ENCODE data around the gene ZP1. TPM values are rescaled to one million over a fixed set of nuclear protein-coding genes. Genes with fewer than 3 reads are reported as not detected.

ZP1 gene
- total RNA-seq, 1 experiment from 2014 or later, result not detected

DNA sequence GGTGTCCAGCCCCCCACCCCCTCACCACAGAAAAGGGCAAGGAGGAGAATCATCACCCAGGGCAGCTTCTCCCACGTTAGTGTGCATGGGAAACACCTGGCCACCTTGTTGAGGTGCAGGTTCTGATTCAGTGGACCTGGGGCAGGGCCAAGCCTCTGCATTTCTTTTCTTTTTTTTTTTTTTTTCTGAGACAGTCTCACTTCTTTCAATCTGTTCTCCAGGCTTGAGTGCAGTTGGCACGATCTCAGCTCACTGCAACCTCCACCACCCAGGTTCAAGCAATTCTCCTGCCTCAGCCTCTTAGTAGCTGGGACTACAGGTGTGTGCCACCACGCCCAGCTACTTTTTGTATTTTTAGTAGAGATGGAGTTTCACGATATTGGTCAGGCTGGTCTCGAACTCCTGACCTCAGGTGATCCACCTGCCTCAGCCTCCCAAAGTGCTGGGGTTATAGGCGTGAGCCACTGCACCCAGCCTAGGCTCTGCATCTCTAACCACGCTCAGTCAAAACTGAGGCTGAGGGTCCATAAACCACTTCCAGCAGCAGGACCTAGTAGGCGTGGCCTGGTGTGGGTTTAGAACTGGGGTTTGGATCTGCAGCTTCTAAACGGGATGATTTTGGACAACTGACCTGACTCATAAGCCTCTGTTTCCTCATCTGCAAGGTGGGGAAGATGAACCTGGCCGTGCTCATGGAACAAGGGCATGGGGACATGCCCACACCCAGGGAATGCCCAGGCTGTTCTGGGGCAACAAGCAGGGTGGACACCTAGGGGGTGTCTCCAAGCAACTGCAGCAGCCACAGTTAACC, 734 bp downstream of the ZP1 start:
- DNase-seq (ENCODE audit: low spot score), result no peak

DNA sequence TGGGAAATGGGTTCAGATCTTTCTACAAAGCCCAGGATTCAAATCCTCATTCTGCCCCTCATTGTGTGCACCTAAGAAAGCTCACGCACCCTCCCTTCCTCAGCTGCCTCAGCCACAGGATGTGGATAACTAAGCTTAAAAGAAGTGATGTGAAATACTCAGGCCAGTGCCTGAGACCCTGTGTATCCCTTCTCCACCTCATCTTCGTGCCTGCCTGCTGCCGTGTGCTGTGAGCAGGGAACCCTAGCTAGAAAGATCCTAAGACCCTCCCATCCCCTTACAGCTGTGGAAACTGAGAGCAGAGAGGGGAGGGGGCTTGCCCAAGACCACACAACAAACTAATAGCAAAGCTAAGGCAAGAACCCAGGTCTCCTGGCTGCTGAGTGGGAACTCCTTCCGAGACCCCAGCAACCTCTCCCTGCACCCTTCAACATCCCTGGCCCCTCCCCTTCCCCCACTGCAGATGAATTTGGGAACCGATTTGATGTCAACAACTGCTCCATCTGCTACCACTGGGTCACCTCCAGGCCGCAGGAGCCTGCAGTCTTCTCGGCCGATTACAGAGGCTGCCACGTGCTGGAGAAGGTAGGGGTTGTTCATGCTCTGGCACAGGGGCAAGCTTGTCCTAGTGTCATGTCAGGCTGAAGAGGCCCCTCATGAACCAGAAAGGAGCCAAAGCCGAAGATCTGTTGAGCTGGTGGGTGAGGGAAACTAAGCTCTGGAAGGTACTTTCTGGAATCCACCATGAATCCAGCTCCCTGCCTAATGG, 1.5 kb downstream of the ZP1 start:
- H3K36me3 Mint-ChIP-seq, result no peaks in the 10 kb centered on the region
- no peak for TF ChIP-seq KAT7 (CRISPR knock-in tag; IDR thresholded peaks at IDR 0.05; ENCODE audit: borderline replicate concordance)
- TF ChIP-seq NR3C1 (CRISPR knock-in tag; conservative IDR thresholded peaks at IDR 0.05; ENCODE audit: low read depth), result no peak
- TF ChIP-seq FOXJ3 (CRISPR knock-in tag; IDR thresholded peaks at IDR 0.05; ENCODE audit: borderline replicate concordance), result no peak
- TF ChIP-seq FOXK1 (CRISPR knock-in tag; IDR thresholded peaks at IDR 0.05), result no peak
- TF ChIP-seq, protein P1, sequence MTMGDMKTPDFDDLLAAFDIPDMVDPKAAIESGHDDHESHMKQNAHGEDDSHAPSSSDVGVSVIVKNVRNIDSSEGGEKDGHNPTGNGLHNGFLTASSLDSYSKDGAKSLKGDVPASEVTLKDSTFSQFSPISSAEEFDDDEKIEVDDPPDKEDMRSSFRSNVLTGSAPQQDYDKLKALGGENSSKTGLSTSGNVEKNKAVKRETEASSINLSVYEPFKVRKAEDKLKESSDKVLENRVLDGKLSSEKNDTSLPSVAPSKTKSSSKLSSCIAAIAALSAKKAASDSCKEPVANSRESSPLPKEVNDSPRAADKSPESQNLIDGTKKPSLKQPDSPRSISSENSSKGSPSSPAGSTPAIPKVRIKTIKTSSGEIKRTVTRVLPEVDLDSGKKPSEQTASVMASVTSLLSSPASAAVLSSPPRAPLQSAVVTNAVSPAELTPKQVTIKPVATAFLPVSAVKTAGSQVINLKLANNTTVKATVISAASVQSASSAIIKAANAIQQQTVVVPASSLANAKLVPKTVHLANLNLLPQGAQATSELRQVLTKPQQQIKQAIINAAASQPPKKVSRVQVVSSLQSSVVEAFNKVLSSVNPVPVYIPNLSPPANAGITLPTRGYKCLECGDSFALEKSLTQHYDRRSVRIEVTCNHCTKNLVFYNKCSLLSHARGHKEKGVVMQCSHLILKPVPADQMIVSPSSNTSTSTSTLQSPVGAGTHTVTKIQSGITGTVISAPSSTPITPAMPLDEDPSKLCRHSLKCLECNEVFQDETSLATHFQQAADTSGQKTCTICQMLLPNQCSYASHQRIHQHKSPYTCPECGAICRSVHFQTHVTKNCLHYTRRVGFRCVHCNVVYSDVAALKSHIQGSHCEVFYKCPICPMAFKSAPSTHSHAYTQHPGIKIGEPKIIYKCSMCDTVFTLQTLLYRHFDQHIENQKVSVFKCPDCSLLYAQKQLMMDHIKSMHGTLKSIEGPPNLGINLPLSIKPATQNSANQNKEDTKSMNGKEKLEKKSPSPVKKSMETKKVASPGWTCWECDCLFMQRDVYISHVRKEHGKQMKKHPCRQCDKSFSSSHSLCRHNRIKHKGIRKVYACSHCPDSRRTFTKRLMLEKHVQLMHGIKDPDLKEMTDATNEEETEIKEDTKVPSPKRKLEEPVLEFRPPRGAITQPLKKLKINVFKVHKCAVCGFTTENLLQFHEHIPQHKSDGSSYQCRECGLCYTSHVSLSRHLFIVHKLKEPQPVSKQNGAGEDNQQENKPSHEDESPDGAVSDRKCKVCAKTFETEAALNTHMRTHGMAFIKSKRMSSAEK (CRISPR knock-in tag; IDR thresholded peaks at IDR 0.05; ENCODE audit: borderline replicate concordance), result no peak
- no peak for TF ChIP-seq JAZF1 (CRISPR knock-in tag; IDR thresholded peaks at IDR 0.05)
- no peak for TF ChIP-seq TCF7 (CRISPR knock-in tag; IDR thresholded peaks at IDR 0.05; ENCODE audit: low read depth)
- TF ChIP-seq, protein P2, sequence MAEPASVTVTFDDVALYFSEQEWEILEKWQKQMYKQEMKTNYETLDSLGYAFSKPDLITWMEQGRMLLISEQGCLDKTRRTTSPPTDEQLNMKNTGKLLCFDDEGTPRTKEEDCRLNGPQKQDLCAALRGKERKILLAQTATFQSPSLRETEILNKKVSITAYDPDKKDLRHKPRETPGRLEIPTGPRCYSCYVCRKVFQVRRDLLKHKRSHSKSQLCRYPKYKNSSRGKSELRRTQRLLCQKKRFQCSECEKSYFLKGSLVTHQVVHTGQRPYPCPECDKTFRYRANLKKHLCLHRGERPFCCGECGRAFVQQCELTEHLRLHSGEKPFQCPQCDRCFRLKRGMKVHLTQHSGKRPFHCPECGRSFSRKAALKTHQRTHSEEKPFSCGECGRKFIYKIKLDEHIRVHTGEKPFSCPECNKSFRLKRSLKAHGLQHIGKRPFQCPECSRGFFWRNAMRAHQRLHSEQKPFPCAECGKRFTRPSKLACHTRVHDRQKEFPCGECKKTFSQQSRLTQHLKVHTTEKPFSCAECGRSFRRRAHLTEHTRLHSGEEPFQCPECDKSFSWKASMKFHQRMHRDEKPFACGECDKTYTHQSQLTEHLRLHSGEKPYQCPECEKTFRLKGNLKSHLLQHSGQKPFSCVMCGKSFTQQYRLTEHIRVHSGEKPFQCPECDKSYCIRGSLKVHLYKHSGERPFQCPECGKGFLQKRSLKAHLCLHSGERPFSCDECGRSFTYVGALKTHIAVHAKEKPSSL (CRISPR knock-in tag; conservative IDR thresholded peaks at IDR 0.05), result no peak
- no peak for TF ChIP-seq ESRRA (CRISPR knock-in tag; IDR thresholded peaks at IDR 0.05; ENCODE audit: borderline replicate concordance)
- TF ChIP-seq, protein P3, sequence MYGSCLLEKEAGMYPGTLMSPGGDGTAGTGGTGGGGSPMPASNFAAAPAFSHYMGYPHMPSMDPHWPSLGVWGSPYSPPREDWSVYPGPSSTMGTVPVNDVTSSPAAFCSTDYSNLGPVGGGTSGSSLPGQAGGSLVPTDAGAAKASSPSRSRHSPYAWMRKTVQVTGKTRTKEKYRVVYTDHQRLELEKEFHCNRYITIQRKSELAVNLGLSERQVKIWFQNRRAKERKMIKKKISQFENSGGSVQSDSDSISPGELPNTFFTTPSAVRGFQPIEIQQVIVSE (CRISPR knock-in tag; IDR thresholded peaks at IDR 0.05; ENCODE audit: borderline replicate concordance), result no peak
- no peak for TF ChIP-seq ZNF396 (CRISPR knock-in tag; IDR thresholded peaks at IDR 0.05; ENCODE audit: borderline replicate concordance)
- no peak for TF ChIP-seq NFYB (CRISPR knock-in tag; conservative IDR thresholded peaks at IDR 0.05; ENCODE audit: low read depth)
- TF ChIP-seq ZNF219 (CRISPR knock-in tag; IDR thresholded peaks at IDR 0.05; ENCODE audit: borderline replicate concordance), result no peak
- ChIA-PET CTCF (interaction anchor here (1.1 to 7.9 kb wide), 3 partner anchors 19 to 31 kb away, joined by 3 to 44 read pairs (median 13); no protein-coding TSS in a partner anchor), POLR2A (no interaction called here)
- no peak for ATAC-seq
- peaks cover 8% of the 10 kb centered on the region for H3K4me1 Mint-ChIP-seq
- no peak for DNase-seq (ENCODE audit: low spot score)
- H3K27me3 Mint-ChIP-seq (ENCODE audit: low read depth), result no peaks in the 10 kb centered on the region
- no peaks in the 10 kb centered on the region for H3K9me3 Mint-ChIP-seq
- no peak overlapping the region for H3K27ac Mint-ChIP-seq
- H3K4me3 Mint-ChIP-seq, result no peak overlapping the region

More for the DNA sequence above, 734 bp downstream of the ZP1 start:
- no peak overlapping the region for H3K4me3 Mint-ChIP-seq
- peaks cover 2% of the 10 kb centered on the region for H3K4me1 Mint-ChIP-seq
- no peaks in the 10 kb centered on the region for H3K27me3 Mint-ChIP-seq (ENCODE audit: low read depth)
- no peaks in the 10 kb centered on the region for H3K36me3 Mint-ChIP-seq
- POLR2A ChIA-PET, result interaction anchor here (0.6 to 0.7 kb wide), 3 partner anchors 69 to 907 kb away, joined by 4 read pairs; no protein-coding TSS in a partner anchor
- no peak for ATAC-seq
- no peaks in the 10 kb centered on the region for H3K9me3 Mint-ChIP-seq
- CTCF ChIA-PET, result interaction anchor here (0.5 to 7.9 kb wide), 4 partner anchors 13 to 161 kb away, joined by 4 to 44 read pairs (median 10); partner anchors contain the start of gene PTGDR2
- no peak overlapping the region for H3K27ac Mint-ChIP-seq
- TF ChIP-seq ZNF416 (CRISPR knock-in tag; IDR thresholded peaks at IDR 0.05) (no peak), IRF2 (CRISPR knock-in tag; IDR thresholded peaks at IDR 0.05; ENCODE audit: borderline replicate concordance, low read depth) (no peak), NR3C1 (CRISPR knock-in tag; conservative IDR thresholded peaks at IDR 0.05; ENCODE audit: low read depth) (no peak), GTF2I (CRISPR knock-in tag; conservative IDR thresholded peaks at IDR 0.05) (no peak), ETV6 (CRISPR knock-in tag; IDR thresholded peaks at IDR 0.05) (no peak), NFE2L1 (CRISPR knock-in tag; IDR thresholded peaks at IDR 0.05) (no peak)
- TF ChIP-seq, protein P4, sequence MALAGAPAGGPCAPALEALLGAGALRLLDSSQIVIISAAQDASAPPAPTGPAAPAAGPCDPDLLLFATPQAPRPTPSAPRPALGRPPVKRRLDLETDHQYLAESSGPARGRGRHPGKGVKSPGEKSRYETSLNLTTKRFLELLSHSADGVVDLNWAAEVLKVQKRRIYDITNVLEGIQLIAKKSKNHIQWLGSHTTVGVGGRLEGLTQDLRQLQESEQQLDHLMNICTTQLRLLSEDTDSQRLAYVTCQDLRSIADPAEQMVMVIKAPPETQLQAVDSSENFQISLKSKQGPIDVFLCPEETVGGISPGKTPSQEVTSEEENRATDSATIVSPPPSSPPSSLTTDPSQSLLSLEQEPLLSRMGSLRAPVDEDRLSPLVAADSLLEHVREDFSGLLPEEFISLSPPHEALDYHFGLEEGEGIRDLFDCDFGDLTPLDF (CRISPR knock-in tag; IDR thresholded peaks at IDR 0.05), result no peak
- TF ChIP-seq, protein P5, sequence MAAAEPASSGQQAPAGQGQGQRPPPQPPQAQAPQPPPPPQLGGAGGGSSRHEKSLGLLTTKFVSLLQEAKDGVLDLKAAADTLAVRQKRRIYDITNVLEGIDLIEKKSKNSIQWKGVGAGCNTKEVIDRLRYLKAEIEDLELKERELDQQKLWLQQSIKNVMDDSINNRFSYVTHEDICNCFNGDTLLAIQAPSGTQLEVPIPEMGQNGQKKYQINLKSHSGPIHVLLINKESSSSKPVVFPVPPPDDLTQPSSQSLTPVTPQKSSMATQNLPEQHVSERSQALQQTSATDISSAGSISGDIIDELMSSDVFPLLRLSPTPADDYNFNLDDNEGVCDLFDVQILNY (CRISPR knock-in tag; IDR thresholded peaks at IDR 0.05), result no peak
